HTERT RPE-1 (cell line): ENCODE data around the gene MACIR.

Experiments
- in situ Hi-C: fragments of 300-500 bp; cut with MboI; formaldehyde crosslinking; loops from 4 replicates; pipeline ENCODE4 v1.14.3; 2020; ENCODE audit warnings: low sequenced_read_pairs

The MACIR gene

DNA sequence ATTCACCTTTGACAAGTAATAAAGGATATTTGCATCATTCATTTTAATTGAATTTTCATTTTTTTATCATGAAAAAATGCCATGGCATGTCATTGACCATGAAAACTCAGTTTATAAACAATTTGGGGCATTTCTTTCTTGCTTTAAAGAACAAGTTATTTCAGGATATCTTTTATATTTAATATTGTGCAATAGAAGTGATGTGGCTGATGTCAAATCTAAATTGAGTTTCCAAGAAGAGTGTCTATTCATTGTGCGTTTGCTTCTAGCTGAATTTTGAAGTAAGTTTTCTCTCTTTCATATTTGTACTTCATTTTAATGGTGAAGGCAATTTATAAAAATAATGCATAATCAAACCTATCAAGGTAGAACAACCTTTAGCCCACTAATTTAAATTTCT lies 30.5 kb downstream of the MACIR start:
- in situ Hi-C loops: no loop called here

DNA sequence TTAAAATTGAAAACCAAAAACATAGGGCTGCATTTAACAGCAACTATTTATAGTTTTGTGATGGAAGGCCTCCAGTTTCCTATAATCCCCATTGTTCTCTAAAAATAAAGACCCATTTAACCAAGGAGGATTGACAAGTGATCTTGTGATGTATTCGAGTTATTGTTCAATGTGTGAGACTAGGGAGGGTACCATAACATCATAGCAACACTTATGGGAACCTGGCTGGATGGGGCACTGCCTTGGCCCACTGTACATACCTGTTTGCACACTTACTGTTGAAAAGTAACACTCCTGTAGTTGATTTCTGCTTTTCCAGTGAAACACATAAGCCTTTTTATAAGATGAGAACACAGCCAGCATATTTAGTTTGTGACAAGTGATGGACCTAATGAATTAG lies 32.3 kb downstream of the MACIR start:
- in situ Hi-C loops: no loop called here

DNA sequence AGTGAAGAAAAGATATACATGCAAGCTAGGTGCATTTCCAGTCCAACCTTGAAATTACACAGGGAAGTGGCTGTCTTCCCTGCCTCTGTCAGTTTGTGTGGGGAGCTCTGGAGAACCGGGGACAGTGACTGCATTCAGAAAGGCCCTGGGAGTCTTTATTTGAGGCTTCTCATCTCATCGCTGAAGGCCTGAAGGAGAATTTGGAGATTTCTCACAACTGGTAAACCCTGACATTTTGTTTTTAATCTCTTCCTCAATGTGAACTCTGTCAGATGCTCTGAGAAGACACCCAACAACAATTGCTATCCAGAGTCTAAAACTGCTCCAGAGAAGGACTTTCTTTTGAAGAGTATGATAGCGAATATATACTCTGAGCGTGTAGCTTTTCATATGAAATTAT lies 33.0 kb downstream of the MACIR start:
- in situ Hi-C loops: no loop called here

DNA sequence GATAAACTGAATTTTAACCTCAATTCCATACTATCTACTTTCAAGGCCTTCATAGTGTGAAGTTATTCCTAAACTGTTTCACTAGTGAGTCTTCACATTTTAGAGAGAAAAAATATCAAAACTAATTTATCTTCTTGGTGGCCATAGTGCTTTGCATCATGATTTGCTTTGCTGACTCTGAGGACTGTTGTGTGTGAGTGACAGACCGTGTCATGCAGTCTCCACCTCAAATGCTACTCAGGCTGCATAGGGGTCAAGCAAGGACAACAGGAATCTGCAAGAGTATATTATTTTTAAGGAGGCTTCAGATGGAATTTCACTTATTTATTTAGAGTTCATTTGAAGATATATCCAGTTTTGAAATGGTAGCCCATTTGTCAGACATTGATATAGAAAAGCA lies 34.5 kb downstream of the MACIR start:
- in situ Hi-C loops: no loop called here

DNA sequence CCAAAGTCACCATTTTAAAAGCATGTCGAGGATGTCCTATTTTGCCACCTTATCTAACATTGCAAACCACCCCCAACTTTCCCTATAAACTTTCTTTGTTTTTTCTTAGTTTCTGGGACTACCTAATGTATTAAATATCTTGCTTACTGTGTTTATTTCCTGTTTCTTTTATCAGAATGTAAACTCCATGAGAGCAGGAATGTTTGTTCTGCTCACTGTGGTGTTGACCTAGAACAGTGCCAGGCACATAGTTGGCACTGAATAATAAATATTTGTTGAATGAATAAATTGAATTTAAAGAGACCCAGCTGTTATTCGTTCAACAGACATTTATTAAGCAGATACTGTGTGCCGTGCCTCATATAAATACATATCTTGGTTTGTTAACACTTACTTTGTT lies 35.2 kb downstream of the MACIR start:
- in situ Hi-C loops: no loop called here

DNA sequence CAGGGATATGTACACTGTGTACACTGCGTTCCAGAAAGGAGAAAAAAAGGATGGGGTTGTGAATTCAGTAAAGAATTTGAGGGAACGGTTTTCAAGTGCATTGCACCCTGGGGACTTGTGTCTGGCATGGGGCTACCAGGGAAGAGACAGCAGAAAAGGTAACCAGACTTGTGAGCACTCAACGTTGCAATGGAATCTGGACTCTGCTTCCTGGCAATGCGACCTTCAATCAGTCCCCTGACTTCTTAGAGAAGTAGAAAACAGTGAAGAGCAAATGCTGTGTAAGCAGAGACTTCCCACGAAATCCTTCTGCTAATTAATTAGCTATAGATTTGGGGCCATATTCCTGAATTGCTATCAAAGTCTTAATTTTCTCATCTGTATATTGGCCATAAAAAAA lies 36.3 kb downstream of the MACIR start:
- in situ Hi-C loops: no loop called here

DNA sequence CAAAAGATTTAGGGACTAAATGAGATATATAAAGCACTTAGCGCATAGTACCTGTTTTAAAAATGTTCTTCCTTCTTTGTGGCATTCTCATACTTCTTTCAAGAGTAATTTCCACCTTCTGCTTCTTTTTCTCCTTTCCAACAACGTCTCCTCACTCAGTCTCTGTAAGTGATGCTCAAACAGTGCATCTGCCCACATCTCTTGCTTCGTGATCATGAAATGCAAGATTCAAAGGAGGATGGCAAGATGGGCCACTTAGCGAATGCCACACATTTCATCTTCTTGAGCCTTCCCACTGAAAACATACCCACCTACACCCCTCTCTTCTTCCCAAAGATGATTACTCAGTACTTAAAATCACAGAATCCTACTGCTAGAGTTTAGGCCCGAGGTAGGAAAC lies 36.9 kb downstream of the MACIR start:
- in situ Hi-C loops: no loop called here

DNA sequence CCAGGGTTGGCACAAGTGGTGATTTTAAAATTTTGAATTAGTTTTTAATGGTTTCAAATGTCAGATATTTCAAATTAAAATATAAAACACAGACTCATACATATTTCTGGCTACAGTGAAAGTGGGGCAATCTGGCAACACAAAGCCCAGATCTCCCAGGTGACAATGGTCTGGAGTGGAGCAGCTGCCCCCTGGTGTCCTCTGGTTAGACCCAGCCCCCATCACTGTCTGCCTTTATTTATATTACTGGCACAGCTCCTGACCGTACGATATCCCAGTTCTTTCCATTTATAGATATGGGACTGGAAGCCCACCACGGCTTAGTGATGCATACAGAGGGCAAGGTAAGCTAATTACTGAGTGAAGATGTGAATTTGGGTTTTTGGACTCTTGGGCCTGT lies 37.3 kb downstream of the MACIR start:
- in situ Hi-C loops: no loop called here

DNA sequence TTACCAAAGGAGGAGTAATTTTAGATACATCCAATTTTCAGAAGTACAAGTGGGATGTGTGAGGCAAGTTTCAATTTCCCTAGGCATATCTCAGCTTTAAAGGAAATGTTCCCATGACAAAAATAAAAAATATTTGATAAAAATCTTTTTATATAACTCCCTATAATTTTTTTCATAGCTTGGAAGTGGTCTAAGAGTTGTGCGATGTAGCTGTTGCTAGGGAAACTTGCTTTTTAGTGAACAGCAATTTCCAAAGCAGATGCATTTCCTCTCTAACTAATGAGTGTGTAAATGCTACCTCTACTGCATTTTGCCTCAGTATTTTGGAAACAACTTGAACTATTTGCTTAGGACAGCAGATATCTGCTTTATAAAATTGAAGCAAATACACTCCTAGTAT lies 39.6 kb downstream of the MACIR start:
- in situ Hi-C loops: no loop called here

DNA sequence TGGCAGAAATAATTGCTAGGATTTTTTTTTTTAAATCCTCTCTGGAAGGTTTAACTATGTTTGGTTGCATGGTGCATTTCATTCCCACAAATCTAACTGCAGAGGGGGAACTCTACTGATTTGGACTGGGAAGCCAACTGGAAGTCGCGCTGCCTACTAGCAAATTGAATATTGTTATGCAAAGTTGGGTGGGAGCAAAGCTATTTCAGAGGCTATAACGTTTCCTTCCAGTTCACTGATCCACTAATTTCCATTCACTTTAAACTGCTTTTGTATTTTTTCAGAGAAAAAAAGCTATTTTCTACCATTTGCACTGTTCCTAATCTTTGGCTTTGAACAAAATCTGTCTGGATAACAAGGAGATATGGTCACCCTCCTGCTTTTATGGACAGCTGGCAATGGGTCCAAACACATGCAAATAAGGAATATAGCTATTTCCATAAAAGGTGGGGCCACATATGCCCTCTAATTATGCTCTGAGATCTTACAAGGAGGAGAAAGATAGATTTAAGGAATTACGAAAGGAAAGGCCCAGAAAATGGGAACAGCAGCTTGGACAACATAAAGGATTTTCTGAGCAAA lies 40.1 kb downstream of the MACIR start:
- in situ Hi-C loops: no loop called here

DNA sequence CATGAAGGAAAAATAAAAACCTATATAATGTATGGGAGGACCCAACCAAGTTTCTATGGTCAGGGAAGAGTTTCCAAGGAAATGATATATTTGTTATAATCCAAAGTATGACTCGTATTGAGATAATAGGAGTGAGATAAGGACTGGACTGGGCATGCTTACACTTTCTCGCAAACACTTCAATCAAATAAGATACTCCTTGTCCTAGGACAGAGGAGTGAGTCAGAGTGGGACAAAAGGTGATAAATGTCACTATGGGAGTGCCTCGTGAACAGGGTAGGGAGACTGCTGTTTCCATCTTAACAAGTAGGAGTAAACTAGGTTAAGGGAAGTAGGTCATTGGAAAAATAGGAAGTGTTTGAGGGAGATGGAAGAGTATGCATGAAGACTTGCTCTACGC lies 47.2 kb downstream of the MACIR start:
- in situ Hi-C loops: no loop called here

DNA sequence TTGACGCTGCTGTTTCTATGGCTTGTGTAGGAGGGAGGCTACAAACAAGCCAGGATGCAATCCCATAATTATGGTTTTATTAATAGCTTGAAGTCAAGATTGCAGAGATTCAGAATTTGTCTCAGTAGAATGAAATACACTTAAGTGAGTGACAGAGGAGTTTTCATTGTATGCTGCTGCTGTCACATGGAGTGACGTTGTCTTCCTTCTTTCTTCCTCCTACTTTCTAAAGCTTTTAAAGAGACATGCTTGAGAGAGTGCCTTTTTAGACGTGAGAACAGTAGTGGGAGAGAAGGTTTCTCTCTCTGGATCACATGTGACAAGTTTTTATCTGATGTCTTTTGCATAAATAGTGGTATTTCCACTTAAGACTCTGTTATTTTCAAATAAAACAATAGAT lies 48.9 kb downstream of the MACIR start:
- in situ Hi-C loops: no loop called here

DNA sequence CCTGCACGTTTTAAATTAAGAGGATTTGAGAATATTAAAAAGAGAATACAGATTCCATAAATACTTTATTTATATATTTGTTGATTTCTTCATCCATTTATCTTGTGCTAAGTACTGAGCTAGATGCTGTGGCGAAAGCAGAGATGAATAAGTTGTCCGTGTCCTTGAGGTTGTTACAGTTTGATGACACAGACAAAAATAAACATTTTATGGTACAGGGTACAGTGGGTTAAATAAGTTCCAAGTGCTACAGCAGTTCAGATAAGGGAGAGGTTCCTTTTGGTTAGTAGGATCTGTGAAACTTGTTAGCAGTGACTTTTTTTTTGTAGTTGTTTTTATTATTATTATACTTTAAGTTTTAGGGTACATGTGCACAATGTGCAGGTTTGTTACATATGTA lies 50.2 kb downstream of the MACIR start:
- in situ Hi-C loops: no loop called here

DNA sequence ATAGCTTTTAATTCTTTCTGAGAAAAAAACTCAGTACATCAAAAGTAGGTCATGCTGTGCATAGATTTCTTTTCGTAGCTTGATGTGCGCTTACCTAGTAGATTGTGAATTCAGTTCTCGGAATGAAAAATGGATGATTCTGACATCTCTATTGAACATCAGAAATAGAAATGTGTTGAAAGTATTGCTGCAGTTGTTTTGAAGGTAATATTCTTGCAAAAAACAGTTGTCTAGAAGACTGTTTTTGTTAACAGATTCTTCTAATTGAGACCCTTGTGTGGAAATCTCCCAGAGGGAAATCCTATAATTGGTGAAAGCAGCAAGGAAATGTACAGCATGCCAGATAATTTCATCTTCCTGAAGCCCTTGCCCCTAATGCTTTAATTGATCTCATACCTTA lies 54.5 kb downstream of the MACIR start:
- in situ Hi-C loops: no loop called here

DNA sequence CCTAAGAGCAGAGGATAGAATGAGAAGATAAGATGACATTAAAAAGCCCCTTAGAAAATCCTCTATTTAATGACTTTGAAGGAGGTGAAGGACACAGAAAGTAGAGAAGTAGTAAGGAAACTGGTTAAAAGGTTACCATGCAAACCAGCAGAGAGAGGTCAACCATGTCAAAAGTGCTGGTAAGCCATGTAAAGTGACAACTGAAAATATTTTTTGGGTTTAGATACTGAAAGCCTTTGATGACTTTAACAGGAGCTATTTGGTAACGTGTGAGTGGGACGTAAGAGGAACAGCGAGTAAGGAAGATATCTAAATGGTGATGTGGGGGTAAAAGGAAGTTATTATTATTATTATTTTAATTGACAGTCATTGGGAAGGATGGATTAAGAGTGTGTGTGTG lies 56.9 kb downstream of the MACIR start:
- in situ Hi-C loops: no loop called here

DNA sequence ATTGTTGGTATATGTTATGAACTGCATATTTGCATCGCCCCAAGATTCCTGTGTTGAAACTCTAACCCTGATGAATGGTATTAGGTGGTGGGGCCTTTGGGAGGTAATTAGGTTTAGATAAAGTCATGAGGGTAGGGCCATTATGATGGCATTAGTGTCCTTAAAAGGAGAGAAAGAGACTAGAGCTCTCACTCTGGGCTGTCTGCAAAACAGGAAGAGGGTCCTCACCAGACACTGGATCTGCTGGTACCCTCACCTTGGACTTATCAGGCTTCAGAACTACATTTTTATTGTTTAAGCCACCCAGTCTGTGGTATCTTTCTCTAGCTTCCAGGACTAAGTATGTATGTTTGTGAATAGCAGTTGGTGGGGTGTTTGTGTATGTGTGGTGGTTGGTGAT lies 68.9 kb downstream of the MACIR start:
- in situ Hi-C loops: no loop called here

DNA sequence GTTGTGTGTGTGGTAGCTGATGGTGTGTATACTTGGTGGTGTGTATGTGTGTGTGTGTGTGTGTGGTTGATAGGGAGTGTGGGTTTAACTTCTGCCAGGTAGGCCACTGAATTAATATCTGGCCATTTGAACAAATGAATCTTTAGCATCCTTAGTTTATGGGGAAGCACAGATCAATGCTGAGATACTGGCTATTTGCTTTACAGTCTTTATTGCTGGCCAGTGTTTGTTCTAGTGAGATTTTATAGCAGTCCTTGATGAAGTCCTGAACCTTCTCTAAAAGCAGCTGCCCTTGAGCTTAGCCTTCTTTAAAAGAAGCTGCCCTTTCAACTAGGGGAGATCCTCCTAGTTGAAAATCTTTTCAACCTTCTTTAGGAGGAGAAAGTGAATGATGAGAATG lies 69.3 kb downstream of the MACIR start:
- in situ Hi-C loops: no loop called here
